GM12891 (cell line): ENCODE measurements around the gene R3HDML.

Source experiments
- PAX5 ChIP-seq: IDR thresholded peaks from 2 replicates; pipeline ENCODE4 v1.6.1; 2011; ENCODE audit warnings: low read length, moderate library complexity, mild to moderate bottlenecking; ENCODE audit not compliant: insufficient read depth, severe bottlenecking
- POLR2A ChIP-seq: IDR thresholded peaks from 2 replicates; pipeline ENCODE4 v1.6.1; 2011; ENCODE audit warnings: low read depth, low read length, control low read depth
- POLR2AphosphoS5 ChIP-seq: IDR thresholded peaks from 2 replicates; pipeline ENCODE4 v1.6.1; 2011; ENCODE audit warnings: low read depth, low read length, control low read depth
- POU2F2 ChIP-seq: IDR thresholded peaks from 2 replicates; pipeline ENCODE4 v1.6.1; 2011; ENCODE audit warnings: low read depth, mild to moderate bottlenecking, control low read depth, low read length, moderate library complexity
- SPI1 ChIP-seq: IDR thresholded peaks from 2 replicates; pipeline ENCODE4 v1.6.1; 2011; ENCODE audit warnings: low read depth, low read length, control low read depth
- TAF1 ChIP-seq: IDR thresholded peaks from 2 replicates; pipeline ENCODE4 v1.6.1; 2011; ENCODE audit warnings: low read depth, low read length, control low read depth

DNA sequence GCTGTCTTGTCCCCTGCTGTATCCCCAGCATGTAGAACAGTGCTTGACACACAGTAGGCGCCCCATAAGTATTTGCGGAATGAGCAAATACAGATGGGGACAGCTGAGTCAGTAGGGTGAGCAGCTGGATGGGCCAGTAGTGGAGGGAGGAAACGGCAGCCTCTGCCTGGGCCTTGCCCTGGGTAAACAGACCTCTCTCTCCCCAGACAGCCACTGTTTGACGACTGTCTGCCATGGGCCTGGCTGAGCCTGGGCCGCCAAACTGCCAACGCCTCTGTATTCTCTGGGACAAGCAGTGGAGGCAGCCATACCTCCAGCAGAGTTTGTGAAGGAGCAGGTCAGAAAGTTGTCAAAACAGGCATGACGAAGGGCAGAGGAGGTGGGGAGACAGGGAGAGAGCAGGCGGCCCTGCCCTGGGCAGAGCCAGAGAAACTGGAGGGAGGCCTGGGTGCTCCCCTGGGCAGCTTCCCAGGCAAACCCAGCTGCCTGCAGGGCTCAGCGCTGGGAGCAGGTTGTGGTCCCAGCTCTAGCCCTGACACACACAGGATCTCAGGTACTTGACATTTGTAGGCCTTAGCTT is 33.9 kb downstream of the R3HDML start:
- TF ChIP-seq POLR2AphosphoS5 (no peak), TAF1 (no peak), POLR2A (no peak), POU2F2 (no peak), PAX5 (no peak), SPI1 (no peak)
